ENCODE results near the gene TMPRSS13.
"Not testable (repeated sequence)": the region's sequence is repeated elsewhere in the genome, so short reads cannot be mapped to it uniquely, and the experiment has no call there.

The TMPRSS13 gene

DNA sequence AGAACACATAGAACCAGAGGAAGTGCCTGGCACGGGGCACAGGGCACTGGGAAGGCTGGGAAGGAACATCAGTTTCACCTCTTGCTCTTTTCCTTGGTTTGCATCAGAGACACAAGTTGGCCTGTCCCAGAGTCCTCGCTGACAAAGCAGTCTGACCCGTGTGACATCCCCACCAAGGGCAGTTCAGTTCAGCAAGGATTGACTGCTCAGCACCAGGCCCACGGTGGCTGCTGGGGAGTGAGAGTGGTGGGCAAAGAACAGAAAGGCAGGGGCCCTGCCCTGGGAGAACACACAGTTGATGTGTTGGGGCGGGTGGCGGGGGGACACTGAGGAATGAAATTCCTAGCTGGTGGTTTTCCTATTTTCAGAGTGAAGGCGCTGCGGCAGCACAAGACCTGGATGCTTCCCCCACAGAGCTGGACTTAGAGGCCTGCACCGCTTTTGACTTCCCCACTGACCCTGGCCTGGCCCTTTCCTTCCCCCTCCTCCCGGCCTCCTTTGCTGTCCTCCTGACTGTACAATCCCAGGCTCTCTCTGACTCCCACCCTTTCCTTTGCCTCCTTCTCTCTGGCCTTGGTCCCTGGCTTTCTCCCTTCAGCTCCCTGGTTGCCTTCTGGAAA, 2.2 kb upstream of the TMPRSS13 start:
- Histone ChIP-seq H3K9me3 (ENCODE audit: control insufficient read depth in 2 of 2, low read length in 2 of 2) (no peaks in the 10 kb centered on the region), H3K27ac (ENCODE audit: low read depth in 2 of 2, low read length in 2 of 2) (no peak overlapping the region)

DNA sequence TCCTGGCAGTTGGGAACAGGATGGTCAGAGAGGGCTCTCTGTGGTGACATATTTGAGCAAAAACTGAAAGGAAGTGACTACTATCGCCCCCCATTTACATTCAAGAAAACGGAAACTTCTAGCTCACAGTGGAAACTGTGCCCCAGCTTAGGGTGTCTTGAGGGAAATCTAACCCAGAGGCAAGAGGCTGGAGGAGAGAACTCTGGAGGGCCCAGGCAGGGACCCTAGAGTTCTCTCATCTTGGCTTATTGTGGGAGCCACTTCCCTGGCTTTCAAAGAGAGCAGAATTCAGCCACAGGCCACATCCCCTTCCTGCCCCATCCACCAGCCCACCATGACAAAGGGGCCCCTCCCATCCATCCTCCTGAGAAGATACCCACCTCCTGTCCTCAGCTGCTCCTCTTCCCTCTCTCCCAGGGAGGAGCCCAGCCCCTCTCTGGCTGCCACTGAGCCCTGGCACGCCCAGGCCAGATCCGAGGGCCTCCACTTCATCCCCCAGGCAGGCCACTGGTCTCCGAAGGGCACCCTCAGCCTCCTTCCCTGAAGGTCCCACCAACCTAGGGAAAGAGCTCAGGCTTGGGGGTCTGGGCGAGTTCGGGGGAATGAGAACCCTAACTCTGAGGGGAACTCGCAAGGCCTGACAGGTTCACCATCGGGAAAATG, 1.6 kb upstream of the TMPRSS13 start:
- H3K4me3 ChIP-seq (ENCODE audit: low read length in 2 of 2): no peak overlapping the region
- H3K27me3 ChIP-seq (ENCODE audit: control insufficient read depth in 2 of 2, insufficient read depth in 2 of 2, low read length in 2 of 2): no peaks in the 10 kb centered on the region
- no peaks in the 10 kb centered on the region for H3K36me3 ChIP-seq (ENCODE audit: control insufficient read depth in 2 of 2, insufficient read depth in 2 of 2, low read length in 2 of 2)
- peaks cover 6 to 13% of the 10 kb centered on the region in 2 donors for H3K4me1 ChIP-seq (ENCODE audit: control insufficient read depth in 2 of 2, insufficient read depth in 2 of 2, low read length in 2 of 2)
- H3K9me3 ChIP-seq (ENCODE audit: control insufficient read depth in 2 of 2, low read length in 2 of 2): no peaks in the 10 kb centered on the region
- no peak overlapping the region for H3K27ac ChIP-seq (ENCODE audit: low read depth in 2 of 2, low read length in 2 of 2)
- no peak overlapping the region for H3K9ac ChIP-seq (ENCODE audit: low read depth in 1 of 2, low read length in 2 of 2)

More for the DNA sequence above, 2.2 kb upstream of the TMPRSS13 start:
- peaks cover 6 to 13% of the 10 kb centered on the region in 2 donors for H3K4me1 ChIP-seq (ENCODE audit: control insufficient read depth in 2 of 2, insufficient read depth in 2 of 2, low read length in 2 of 2)
- H3K27me3 ChIP-seq (ENCODE audit: control insufficient read depth in 2 of 2, insufficient read depth in 2 of 2, low read length in 2 of 2): no peaks in the 10 kb centered on the region
- no peaks in the 10 kb centered on the region for H3K36me3 ChIP-seq (ENCODE audit: control insufficient read depth in 2 of 2, insufficient read depth in 2 of 2, low read length in 2 of 2)
- H3K4me3 ChIP-seq (ENCODE audit: low read length in 2 of 2): no peak overlapping the region
- no peak overlapping the region for H3K9ac ChIP-seq (ENCODE audit: low read depth in 1 of 2, low read length in 2 of 2)

DNA sequence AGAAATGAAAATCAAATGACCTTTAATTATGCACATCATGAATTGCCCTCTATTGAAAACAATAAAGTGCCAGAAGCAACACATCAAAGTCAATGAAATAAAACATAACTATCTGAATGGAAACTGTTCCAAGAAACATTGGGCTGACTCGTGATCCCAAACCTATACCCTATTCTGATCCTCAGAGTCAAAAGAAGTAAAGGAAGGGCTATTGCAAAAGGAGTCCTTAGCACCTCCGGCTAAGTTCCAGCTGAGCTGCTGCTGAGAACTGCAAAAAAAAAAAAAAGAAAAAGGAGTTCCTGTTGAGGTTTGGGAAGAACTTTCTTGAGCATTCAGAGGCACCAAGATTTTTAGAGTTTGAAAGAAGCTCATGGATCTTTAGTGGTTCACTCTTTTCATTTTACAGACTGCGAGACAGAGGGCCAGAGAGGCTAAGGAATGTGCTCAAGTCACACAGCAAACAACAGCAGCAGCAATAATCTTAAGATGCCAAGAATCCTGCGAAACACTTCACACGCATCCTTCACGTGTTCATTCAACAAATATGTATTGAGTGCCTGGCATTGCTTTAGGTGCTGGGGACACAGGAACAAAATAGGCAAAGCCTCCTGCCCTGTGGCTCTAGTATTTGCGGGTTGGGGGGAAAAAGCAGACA, 841 bp upstream of the TMPRSS13 start:
- no peaks in the 10 kb centered on the region for H3K27me3 ChIP-seq (ENCODE audit: control insufficient read depth in 2 of 2, insufficient read depth in 2 of 2, low read length in 2 of 2)
- no peak overlapping the region for H3K4me3 ChIP-seq (ENCODE audit: low read length in 2 of 2)
- H3K27ac ChIP-seq (ENCODE audit: low read depth in 2 of 2, low read length in 2 of 2): no peak overlapping the region
- H3K9me3 ChIP-seq (ENCODE audit: control insufficient read depth in 2 of 2, low read length in 2 of 2): no peaks in the 10 kb centered on the region
- no peaks in the 10 kb centered on the region for H3K36me3 ChIP-seq (ENCODE audit: control insufficient read depth in 2 of 2, insufficient read depth in 2 of 2, low read length in 2 of 2)
- peaks cover 6 to 13% of the 10 kb centered on the region in 2 donors for H3K4me1 ChIP-seq (ENCODE audit: control insufficient read depth in 2 of 2, insufficient read depth in 2 of 2, low read length in 2 of 2)
- no peak overlapping the region for H3K9ac ChIP-seq (ENCODE audit: low read depth in 1 of 2, low read length in 2 of 2)

DNA sequence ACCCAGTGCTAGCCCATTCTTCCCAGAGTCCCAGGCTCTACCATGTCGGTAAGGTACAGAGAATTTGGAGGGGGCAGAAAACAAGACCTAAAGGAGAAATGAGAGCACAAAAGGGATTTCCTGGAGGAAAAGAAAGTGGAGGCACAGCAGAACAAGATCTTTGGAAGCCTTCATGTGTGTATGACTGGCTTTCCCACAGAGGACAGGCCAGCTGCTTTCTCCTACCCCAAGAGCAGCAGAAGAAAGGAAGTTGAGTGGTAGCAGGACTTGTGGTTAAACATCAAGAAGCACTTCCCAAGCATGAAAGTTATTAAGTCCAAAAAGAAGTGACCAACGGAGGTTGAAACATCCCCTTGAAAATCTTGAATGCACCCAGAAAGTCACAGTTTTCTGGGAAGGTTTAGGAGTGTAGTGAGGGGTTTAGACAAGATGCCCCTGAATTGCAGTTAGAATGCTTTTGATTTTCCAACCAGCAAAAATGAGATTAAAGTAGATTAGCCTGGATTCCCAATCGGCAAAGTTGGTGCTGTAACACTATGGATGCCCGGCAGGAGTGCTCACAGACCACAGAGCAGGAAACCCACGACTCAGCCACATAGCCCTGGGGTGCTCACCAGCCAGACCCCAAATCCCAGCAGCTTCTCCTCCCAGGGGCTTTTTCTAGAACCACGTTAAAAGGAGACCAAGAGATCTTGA, 608 bp downstream of the TMPRSS13 start:
- Histone ChIP-seq H3K27ac (ENCODE audit: low read depth in 2 of 2, low read length in 2 of 2) (no peak overlapping the region), H3K36me3 (ENCODE audit: control insufficient read depth in 2 of 2, insufficient read depth in 2 of 2, low read length in 2 of 2) (no peaks in the 10 kb centered on the region), H3K9me3 (ENCODE audit: control insufficient read depth in 2 of 2, low read length in 2 of 2) (no peaks in the 10 kb centered on the region), H3K4me3 (ENCODE audit: low read length in 2 of 2) (no peak overlapping the region), H3K4me1 (ENCODE audit: control insufficient read depth in 2 of 2, insufficient read depth in 2 of 2, low read length in 2 of 2) (peaks cover 6 to 13% of the 10 kb centered on the region in 2 donors), H3K27me3 (ENCODE audit: control insufficient read depth in 2 of 2, insufficient read depth in 2 of 2, low read length in 2 of 2) (no peaks in the 10 kb centered on the region), H3K9ac (ENCODE audit: low read depth in 1 of 2, low read length in 2 of 2) (no peak overlapping the region)

DNA sequence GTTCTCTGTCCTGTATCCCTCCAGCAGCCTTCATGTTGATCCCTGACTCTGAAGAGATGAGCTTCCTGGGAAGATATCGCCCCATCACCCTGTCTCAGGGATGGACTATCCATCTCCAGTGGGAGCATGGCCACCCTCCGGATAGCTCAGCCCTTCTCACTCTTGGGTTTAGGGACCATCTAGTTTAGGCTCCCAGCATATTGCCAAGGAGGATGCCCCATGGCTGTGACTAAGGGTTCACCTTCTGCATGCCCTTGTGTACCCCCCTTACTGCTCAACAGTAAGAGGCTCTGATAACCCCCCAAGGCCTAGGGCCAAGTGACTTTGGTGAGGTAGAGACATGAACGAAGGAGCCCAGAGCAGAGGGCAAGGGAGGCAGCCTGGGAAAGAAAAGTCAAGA, 1.3 kb downstream of the TMPRSS13 start:
- H3K9ac ChIP-seq (ENCODE audit: low read depth in 1 of 2, low read length in 2 of 2): no peak overlapping the region
- H3K27ac ChIP-seq (ENCODE audit: low read depth in 2 of 2, low read length in 2 of 2): no peak overlapping the region
- H3K9me3 ChIP-seq (ENCODE audit: control insufficient read depth in 2 of 2, low read length in 2 of 2): no peaks in the 10 kb centered on the region
- H3K4me3 ChIP-seq (ENCODE audit: low read length in 2 of 2): no peak overlapping the region
- H3K4me1 ChIP-seq (ENCODE audit: control insufficient read depth in 2 of 2, insufficient read depth in 2 of 2, low read length in 2 of 2): peaks cover 6 to 13% of the 10 kb centered on the region in 2 donors
- H3K27me3 ChIP-seq (ENCODE audit: control insufficient read depth in 2 of 2, insufficient read depth in 2 of 2, low read length in 2 of 2): no peaks in the 10 kb centered on the region
- H3K36me3 ChIP-seq (ENCODE audit: control insufficient read depth in 2 of 2, insufficient read depth in 2 of 2, low read length in 2 of 2): no peaks in the 10 kb centered on the region

DNA sequence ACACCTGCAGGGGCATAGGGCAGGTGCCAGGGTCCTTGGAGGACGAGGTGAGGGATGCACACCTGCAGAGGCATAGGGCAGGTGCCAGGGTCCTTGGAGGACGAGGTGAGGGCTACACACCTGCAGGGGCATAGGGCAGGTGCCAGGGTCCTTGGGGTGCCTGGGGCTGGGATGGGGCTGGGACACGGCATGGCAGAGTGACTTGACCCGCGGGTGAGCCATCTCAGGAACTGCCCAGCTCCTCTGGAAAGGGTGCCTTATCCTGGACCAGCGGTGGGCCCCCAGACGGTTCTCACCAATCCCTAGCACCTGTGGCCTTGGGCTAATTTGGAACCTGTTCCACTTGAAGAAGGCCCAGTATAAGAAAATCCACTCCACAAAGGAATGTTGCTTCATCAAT, 3.0 kb downstream of the TMPRSS13 start:
- not testable (repeated sequence) for H3K9me3 ChIP-seq (ENCODE audit: control insufficient read depth in 2 of 2, low read length in 2 of 2); H3K9ac ChIP-seq (ENCODE audit: low read depth in 1 of 2, low read length in 2 of 2); H3K27me3 ChIP-seq (ENCODE audit: control insufficient read depth in 2 of 2, insufficient read depth in 2 of 2, low read length in 2 of 2); H3K4me3 ChIP-seq (ENCODE audit: low read length in 2 of 2); H3K27ac ChIP-seq (ENCODE audit: low read depth in 2 of 2, low read length in 2 of 2); H3K36me3 ChIP-seq (ENCODE audit: control insufficient read depth in 2 of 2, insufficient read depth in 2 of 2, low read length in 2 of 2)
- peaks cover 6 to 13% of the 10 kb centered on the region in 2 donors for H3K4me1 ChIP-seq (ENCODE audit: control insufficient read depth in 2 of 2, insufficient read depth in 2 of 2, low read length in 2 of 2)

DNA sequence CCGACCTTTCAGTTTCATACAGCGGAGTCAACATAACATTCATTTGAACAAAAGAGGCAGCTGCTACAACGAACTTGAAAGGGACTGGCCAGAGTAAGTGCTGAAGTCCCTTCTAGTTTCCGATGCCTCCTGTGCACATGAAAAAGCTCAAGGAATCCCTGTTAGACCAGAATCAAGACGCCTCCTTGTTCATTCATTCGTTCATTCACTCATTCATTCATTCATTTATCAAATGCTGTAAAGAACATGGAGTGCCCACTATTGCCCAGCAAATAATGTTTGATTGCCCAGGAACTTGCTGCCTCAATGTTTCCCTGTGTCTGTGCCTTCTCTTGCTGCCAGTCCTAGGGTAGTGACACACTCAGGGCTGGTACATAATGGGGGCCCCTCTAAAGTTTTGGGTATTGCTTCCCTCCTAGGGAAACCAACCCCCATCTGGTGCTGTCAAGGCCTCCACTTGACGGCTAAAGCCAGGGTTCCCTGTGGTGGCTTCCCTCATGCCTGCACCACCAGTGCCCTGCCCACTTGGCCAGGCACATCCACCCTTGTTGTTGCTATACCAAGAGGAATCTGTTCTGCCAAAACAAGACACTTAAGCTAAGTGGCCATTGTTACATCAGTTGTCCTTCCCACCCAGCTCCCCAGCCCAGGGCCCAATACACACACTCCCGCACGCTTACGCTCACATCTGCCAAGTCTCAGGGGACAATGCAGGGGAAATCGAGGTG, 3.8 kb downstream of the TMPRSS13 start:
- peaks cover 6 to 8% of the 10 kb centered on the region in 2 donors for H3K4me1 ChIP-seq (ENCODE audit: control insufficient read depth in 2 of 2, insufficient read depth in 2 of 2, low read length in 2 of 2)
- no peak overlapping the region for H3K9ac ChIP-seq (ENCODE audit: low read depth in 1 of 2, low read length in 2 of 2)
- H3K36me3 ChIP-seq (ENCODE audit: control insufficient read depth in 2 of 2, insufficient read depth in 2 of 2, low read length in 2 of 2): no peaks in the 10 kb centered on the region
- H3K27me3 ChIP-seq (ENCODE audit: control insufficient read depth in 2 of 2, insufficient read depth in 2 of 2, low read length in 2 of 2): no peaks in the 10 kb centered on the region
- H3K27ac ChIP-seq (ENCODE audit: low read depth in 2 of 2, low read length in 2 of 2): no peak overlapping the region
- H3K9me3 ChIP-seq (ENCODE audit: control insufficient read depth in 2 of 2, low read length in 2 of 2): no peaks in the 10 kb centered on the region
- H3K4me3 ChIP-seq (ENCODE audit: low read length in 2 of 2): no peak overlapping the region

DNA sequence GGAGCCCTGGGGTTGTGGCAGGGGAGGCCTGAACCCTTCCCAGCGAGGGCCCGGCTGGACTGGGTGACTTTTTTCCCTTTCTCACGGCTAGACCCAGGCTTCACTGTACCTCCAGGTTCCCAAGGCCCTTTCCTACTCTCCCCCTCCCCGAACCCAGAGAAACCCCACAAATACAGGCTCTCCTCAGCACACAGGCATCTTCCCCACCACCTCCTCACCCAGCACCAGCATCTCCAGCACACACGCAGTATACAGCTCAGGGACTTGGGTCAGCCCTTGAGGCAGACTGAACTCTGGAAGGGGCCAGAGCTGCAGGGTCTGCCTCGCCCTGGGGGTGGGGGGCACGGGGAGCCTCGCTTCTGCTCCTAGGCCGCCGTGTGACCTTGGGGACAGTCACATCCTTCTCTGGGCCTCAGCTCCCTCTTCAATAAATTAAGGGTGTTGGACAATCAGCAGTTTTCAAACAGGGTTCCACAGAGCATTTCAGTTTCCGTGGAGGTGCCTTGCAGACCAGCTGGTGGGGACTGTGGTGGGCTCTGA, 4.5 kb downstream of the TMPRSS13 start:
- Histone ChIP-seq H3K36me3 (ENCODE audit: control insufficient read depth in 2 of 2, insufficient read depth in 2 of 2, low read length in 2 of 2) (no peaks in the 10 kb centered on the region), H3K4me1 (ENCODE audit: control insufficient read depth in 2 of 2, insufficient read depth in 2 of 2, low read length in 2 of 2) (peaks cover 6 to 8% of the 10 kb centered on the region in 2 donors), H3K27ac (ENCODE audit: low read depth in 2 of 2, low read length in 2 of 2) (no peak overlapping the region), H3K9ac (ENCODE audit: low read depth in 1 of 2, low read length in 2 of 2) (no peak overlapping the region), H3K4me3 (ENCODE audit: low read length in 2 of 2) (no peak overlapping the region), H3K9me3 (ENCODE audit: control insufficient read depth in 2 of 2, low read length in 2 of 2) (no peaks in the 10 kb centered on the region), H3K27me3 (ENCODE audit: control insufficient read depth in 2 of 2, insufficient read depth in 2 of 2, low read length in 2 of 2) (no peaks in the 10 kb centered on the region)

DNA sequence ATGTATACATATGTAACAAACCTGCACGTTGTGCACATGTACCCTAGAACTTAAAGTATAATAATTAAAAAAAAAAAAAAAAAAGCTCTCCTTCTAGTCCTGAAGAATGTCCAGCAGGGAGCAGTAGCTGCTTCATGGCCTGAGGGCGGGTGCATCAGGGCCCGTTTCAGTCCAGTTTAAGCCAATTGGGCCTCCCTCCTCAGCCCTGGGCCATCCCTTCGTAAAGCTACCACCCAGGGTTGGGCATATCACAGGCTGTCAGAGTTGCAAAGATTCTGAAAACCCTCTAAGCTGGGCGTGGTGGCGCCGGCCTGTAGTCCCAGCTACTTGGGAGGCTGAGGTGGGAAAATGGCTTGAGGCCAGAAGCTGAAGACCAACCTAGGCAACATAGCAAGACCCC, 5.4 kb downstream of the TMPRSS13 start:
- H3K4me1 ChIP-seq (ENCODE audit: control insufficient read depth in 2 of 2, insufficient read depth in 2 of 2, low read length in 2 of 2): no peaks in the 10 kb centered on the region
- H3K27me3 ChIP-seq (ENCODE audit: control insufficient read depth in 2 of 2, insufficient read depth in 2 of 2, low read length in 2 of 2): no peaks in the 10 kb centered on the region
- H3K9me3 ChIP-seq (ENCODE audit: control insufficient read depth in 2 of 2, low read length in 2 of 2): no peaks in the 10 kb centered on the region
- H3K4me3 ChIP-seq (ENCODE audit: low read length in 2 of 2): no peak overlapping the region
- no peaks in the 10 kb centered on the region for H3K36me3 ChIP-seq (ENCODE audit: control insufficient read depth in 2 of 2, insufficient read depth in 2 of 2, low read length in 2 of 2)
- H3K27ac ChIP-seq (ENCODE audit: low read depth in 2 of 2, low read length in 2 of 2): no peak overlapping the region
- H3K9ac ChIP-seq (ENCODE audit: low read depth in 1 of 2, low read length in 2 of 2): no peak overlapping the region

All from mucosa of rectum (tissue), 2 donors.